Mesenchymal stem cell (in vitro differentiated cells and primary cell): Measurements from ENCODE around the gene MICALL1.

Experiments used
- DNase-seq: peaks from one replicate; pipeline ENCODE4 v3.0.0-alpha.2; 2013
- H2AFZ ChIP-seq: one replicate; pipeline ENCODE4 v1.6.1; 2013; ENCODE audit warnings: low read depth, mild to moderate bottlenecking, control low read depth, inconsistent platforms, low read length, moderate library complexity
- H2AK5ac ChIP-seq: 2 replicates; pipeline ENCODE4 v1.6.1; 2013; ENCODE audit warnings: low read length, moderate library complexity, mild to moderate bottlenecking, inconsistent platforms; ENCODE audit not compliant: severe bottlenecking
- H2BK120ac ChIP-seq: one replicate; pipeline ENCODE4 v1.6.1; 2013; ENCODE audit warnings: low read depth, mild to moderate bottlenecking, inconsistent platforms, low read length, moderate library complexity
- H2BK12ac ChIP-seq, 2 experiments: one replicate each; pipeline ENCODE4 v1.6.1; 2013; ENCODE audit warnings: inconsistent platforms in 2 of 2, low read length in 2 of 2, mild to moderate bottlenecking in 2 of 2, moderate library complexity in 2 of 2, control low read depth in 1 of 2
- H2BK15ac ChIP-seq: one replicate; pipeline ENCODE4 v1.6.1; 2013; ENCODE audit warnings: mild to moderate bottlenecking, low read depth, inconsistent platforms; ENCODE audit not compliant: poor library complexity, severe bottlenecking
- H2BK5ac ChIP-seq: 2 replicates; pipeline ENCODE4 v1.6.1; 2013; ENCODE audit warnings: low read depth, mild to moderate bottlenecking, low read length, control low read depth, inconsistent platforms; ENCODE audit not compliant: poor library complexity, severe bottlenecking
- H3K14ac ChIP-seq, 2 experiments: one replicate each; pipeline ENCODE4 v1.6.1; 2013; ENCODE audit warnings: inconsistent platforms in 2 of 2, low read length in 2 of 2, control low read depth in 1 of 2, mild to moderate bottlenecking in 1 of 2, moderate library complexity in 1 of 2
- H3K18ac ChIP-seq, 2 experiments: one replicate each; pipeline ENCODE4 v1.6.1; 2013; ENCODE audit warnings: inconsistent platforms in 2 of 2, low read length in 2 of 2, control low read depth in 1 of 2, low read depth in 1 of 2, mild to moderate bottlenecking in 1 of 2
- H3K23ac ChIP-seq, 2 experiments: one replicate each; pipeline ENCODE4 v1.6.1; 2013; ENCODE audit warnings: inconsistent platforms in 2 of 2, low read length in 2 of 2, mild to moderate bottlenecking in 2 of 2, moderate library complexity in 2 of 2, control low read depth in 1 of 2
- H3K27ac ChIP-seq: 2 replicates; pipeline ENCODE4 v1.5.1; 2013; ENCODE audit warnings: mild to moderate bottlenecking, moderate library complexity, low read length, control low read depth, inconsistent platforms; ENCODE audit not compliant: poor library complexity, severe bottlenecking
- H3K27me3 ChIP-seq, 2 experiments: 2 replicates each; pipeline versions ENCODE4 v1.6.1 to v1.7.0; 2013; ENCODE audit warnings: low read length in 2 of 2, mild to moderate bottlenecking in 2 of 2, moderate library complexity in 2 of 2, control low read depth in 1 of 2, inconsistent platforms in 1 of 2; ENCODE audit not compliant: control insufficient read depth in 1 of 2, insufficient read depth in 1 of 2
- H3K36me3 ChIP-seq, 2 experiments: 2 replicates each; pipeline versions ENCODE4 v1.6.1 to v1.7.0; 2013; ENCODE audit warnings: low read length in 2 of 2, control low read depth in 1 of 2, inconsistent platforms in 1 of 2, low read depth in 1 of 2, mild to moderate bottlenecking in 1 of 2; ENCODE audit not compliant: insufficient read depth in 2 of 2, control insufficient read depth in 1 of 2
- H3K4ac ChIP-seq, 2 experiments: one replicate each; pipeline ENCODE4 v1.6.1; 2013; ENCODE audit warnings: inconsistent platforms in 2 of 2, low read length in 2 of 2, mild to moderate bottlenecking in 2 of 2, moderate library complexity in 2 of 2, control low read depth in 1 of 2, low read depth in 1 of 2
- H3K4me1 ChIP-seq: 2 replicates; pipeline ENCODE4 v1.6.1; 2013; ENCODE audit warnings: low read depth, low read length, control low read depth; ENCODE audit not compliant: control insufficient read depth, insufficient read depth
- H3K4me2 ChIP-seq: 2 replicates; pipeline ENCODE4 v1.6.1; 2013; ENCODE audit warnings: low read length, mild to moderate bottlenecking, inconsistent platforms; ENCODE audit not compliant: poor library complexity, severe bottlenecking
- H3K4me3 ChIP-seq, 2 experiments: 2 replicates each; pipeline versions ENCODE4 v1.5.1 to v1.7.0; 2013; ENCODE audit warnings: low read length in 2 of 2, mild to moderate bottlenecking in 2 of 2, control low read depth in 1 of 2, low read depth in 1 of 2; ENCODE audit not compliant: insufficient read depth in 1 of 2
- H3K79me1 ChIP-seq: replicated peaks from 2 replicates; pipeline ENCODE4 v1.6.1; 2013; ENCODE audit warnings: mild to moderate bottlenecking, control low read depth, low read length, inconsistent platforms; ENCODE audit not compliant: poor library complexity, severe bottlenecking
- H3K9ac ChIP-seq: 2 replicates; pipeline ENCODE4 v1.7.0; 2013; ENCODE audit warnings: mild to moderate bottlenecking, low read length, moderate library complexity
- H3K9me3 ChIP-seq: 2 replicates; pipeline ENCODE4 v1.7.0; 2013; ENCODE audit warnings: mild to moderate bottlenecking, low read length; ENCODE audit not compliant: control insufficient read depth
- H4K8ac ChIP-seq: one replicate; pipeline ENCODE4 v1.6.1; 2013; ENCODE audit warnings: inconsistent platforms, mild to moderate bottlenecking, low read length, moderate library complexity
- H4K91ac ChIP-seq: one replicate; pipeline ENCODE4 v1.6.1; 2013; ENCODE audit warnings: mild to moderate bottlenecking, low read length, inconsistent platforms
- WGBS: methylation state at CpG from one replicate; pipeline ENCODE4 v1.1.7; 2013; ENCODE audit warnings: mixed read lengths; 5-methylcytosine and 5-hydroxymethylcytosine counted together

MICALL1 gene

DNA sequence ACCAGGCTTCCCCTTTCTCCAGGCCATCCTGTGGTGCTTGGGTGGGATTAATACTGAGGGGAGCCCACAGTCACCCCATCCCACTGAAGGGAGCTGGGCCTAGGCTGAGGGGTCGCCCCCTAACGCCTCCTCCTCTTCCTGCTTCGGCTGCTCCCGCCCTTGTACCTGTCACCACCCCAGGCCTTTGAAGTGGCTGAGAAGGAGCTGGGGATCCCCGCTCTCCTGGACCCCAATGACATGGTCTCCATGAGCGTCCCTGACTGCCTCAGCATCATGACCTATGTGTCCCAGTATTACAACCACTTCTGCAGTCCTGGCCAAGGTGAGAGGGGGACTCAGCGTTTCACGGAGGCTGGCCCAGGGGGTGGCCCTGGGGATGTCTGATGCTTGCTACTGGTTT lies 6.1 kb downstream of the MICALL1 start:
- no peaks in the 10 kb centered on the region for H3K9me3 ChIP-seq

DNA sequence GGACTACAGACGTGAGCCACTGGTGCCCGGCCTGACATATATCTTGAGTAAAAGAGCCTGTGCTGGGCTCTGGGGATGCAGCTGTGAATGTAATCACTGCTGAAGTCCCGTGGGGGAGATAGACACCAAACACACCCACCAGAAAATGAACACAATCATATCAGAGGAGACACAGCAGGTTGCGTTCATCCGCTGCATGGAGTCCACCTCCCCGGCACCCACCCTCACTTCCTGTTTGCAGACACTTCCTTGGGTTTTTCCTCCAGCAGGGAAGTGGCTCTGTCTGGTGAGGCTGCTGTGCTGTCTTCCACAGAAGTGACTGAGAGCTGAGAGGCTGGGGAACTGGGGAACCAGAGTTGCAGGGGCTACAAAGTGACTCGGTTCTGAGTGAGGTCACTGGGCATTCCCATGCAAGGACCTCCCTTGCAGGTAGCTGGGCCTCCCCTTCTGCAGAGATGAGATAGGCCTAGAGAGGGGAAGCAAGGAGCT lies 7.2 kb downstream of the MICALL1 start:
- no peak overlapping the region for H3K27ac ChIP-seq
- H2BK120ac ChIP-seq = no peak overlapping the region
- peaks cover 32% of the 10 kb centered on the region for H3K4me1 ChIP-seq
- H2BK15ac ChIP-seq = no peak overlapping the region
- 75% methylated on average over 6 of the region's 7 CpGs for WGBS
- no peaks in the 10 kb centered on the region for H3K27me3 ChIP-seq
- no peak overlapping the region for H3K4ac ChIP-seq
- H3K9me3 ChIP-seq = no peaks in the 10 kb centered on the region
- no peak for DNase-seq
- H4K91ac ChIP-seq = no peak overlapping the region
- H2BK12ac ChIP-seq = peak overlapping the region in 1 of 2 experiments; percentile 40
- no peak overlapping the region for H3K9ac ChIP-seq
- no peak overlapping the region for H3K4me2 ChIP-seq
- no peak overlapping the region for H4K8ac ChIP-seq
- H3K4me3 ChIP-seq = no peak overlapping the region
- no peak overlapping the region for H2AFZ ChIP-seq
- no peak overlapping the region for H3K23ac ChIP-seq
- peaks cover 40% of the 10 kb centered on the region for H3K79me1 ChIP-seq
- no peak overlapping the region for H3K14ac ChIP-seq
- no peak overlapping the region for H2AK5ac ChIP-seq
- no peak overlapping the region for H2BK5ac ChIP-seq
- H3K18ac ChIP-seq = no peak overlapping the region
- peaks cover 64 to 67% of the 10 kb centered on the region in 2 experiments for H3K36me3 ChIP-seq

More for the DNA sequence above, 6.1 kb downstream of the MICALL1 start:
- Histone ChIP-seq H2AK5ac (no peak overlapping the region), H2AFZ (no peak overlapping the region), H3K23ac (peak overlapping the region in 1 of 2 experiments; percentile 78), H3K14ac (no peak overlapping the region), H3K4me3 (peak overlapping the region in 1 of 2 experiments; percentile 10), H2BK12ac (no peak overlapping the region), H3K9ac (no peak overlapping the region), H3K4me1 (peaks cover 41% of the 10 kb centered on the region), H4K91ac (no peak overlapping the region), H3K4ac (no peak overlapping the region), H3K36me3 (peaks cover 53 to 56% of the 10 kb centered on the region in 2 experiments), H2BK15ac (no peak overlapping the region), H4K8ac (no peak overlapping the region), H3K4me2 (no peak overlapping the region), H3K27me3 (no peaks in the 10 kb centered on the region), H3K27ac (peak overlapping the region; percentile 66), H3K18ac (no peak overlapping the region), H3K79me1 (peaks cover 32% of the 10 kb centered on the region), H2BK120ac (no peak overlapping the region), H2BK5ac (no peak overlapping the region)
- WGBS = 80% methylated on average over 6 of the region's 8 CpGs
- no peak for DNase-seq

DNA sequence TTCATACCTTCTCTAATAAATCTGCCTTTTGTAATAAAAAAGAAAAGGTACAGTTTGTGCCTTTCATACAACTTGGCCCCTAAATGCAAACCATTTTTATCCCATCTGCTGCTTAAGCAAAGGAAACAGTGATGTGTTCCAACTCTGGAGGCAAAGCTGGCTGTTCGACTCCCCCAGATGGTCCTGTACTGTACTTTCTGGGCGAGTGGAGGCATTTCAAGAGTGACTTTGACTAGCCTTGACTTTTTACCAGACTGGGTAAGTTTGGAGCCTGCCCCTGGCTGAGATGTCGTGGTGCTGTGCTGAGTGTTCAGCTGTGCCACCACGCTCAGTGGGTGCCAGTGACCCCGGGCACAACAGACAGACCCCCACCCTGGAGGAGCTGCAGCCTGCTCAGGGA lies 10.2 kb downstream of the MICALL1 start:
- Histone ChIP-seq H3K27ac (no peak overlapping the region), H2BK120ac (no peak overlapping the region), H3K4me1 (peaks cover 15% of the 10 kb centered on the region), H2BK15ac (no peak overlapping the region), H3K9me3 (no peaks in the 10 kb centered on the region), H2BK5ac (no peak overlapping the region), H4K91ac (peak overlapping the region; percentile 20), H3K9ac (no peak overlapping the region), H3K27me3 (no peaks in the 10 kb centered on the region), H3K4me2 (no peak overlapping the region), H4K8ac (no peak overlapping the region), H3K4me3 (no peak overlapping the region), H3K14ac (no peak overlapping the region), H3K4ac (no peak overlapping the region), H2BK12ac (no peak overlapping the region), H3K36me3 (peaks cover 76 to 83% of the 10 kb centered on the region in 2 experiments), H3K79me1 (peaks cover 41% of the 10 kb centered on the region), H2AK5ac (no peak overlapping the region), H3K23ac (no peak overlapping the region), H3K18ac (no peak overlapping the region), H2AFZ (no peak overlapping the region)
- WGBS = 93% methylated on average over 5 of the region's 5 CpGs
- DNase-seq = no peak

DNA sequence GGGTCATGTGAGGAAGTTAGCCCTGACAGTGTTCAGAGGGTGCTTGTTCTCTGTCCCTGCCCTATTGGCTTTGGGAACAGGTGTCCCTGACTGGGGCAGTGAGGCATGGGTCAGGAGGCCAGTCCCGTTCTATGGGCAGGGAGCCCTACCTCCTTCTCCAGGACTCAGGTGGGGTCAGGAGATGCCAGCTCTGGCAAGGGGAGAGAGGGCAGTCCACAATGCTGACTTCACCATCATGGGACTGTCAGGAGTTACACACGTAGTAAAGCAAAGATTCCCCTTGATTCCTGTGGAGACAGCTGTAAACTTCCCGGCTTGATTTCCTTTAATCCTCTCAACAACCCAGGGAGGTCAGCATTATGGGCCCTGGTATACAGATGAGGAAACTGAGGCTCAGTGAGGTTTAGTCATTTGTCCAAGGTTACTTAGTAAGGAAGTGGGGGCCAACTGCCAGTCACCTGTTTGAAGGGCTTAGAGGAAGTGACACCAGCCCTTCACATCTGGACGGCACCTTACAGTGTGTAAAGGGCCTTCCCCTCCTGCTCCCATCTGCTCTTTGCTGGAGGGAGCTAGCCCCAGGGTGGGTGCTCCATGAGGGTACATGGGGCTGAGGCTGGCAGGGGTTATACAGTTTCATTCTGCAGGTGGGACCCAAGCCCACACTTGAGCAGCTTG lies 11.9 kb downstream of the MICALL1 start:
- 94% methylated on average over 4 of the region's 4 CpGs for WGBS
- Histone ChIP-seq H2BK12ac (no peak overlapping the region), H2BK5ac (no peak overlapping the region), H4K8ac (no peak overlapping the region), H2BK120ac (no peak overlapping the region), H3K27me3 (no peaks in the 10 kb centered on the region), H3K4me1 (peaks cover 6% of the 10 kb centered on the region), H3K79me1 (peaks cover 41% of the 10 kb centered on the region), H3K27ac (no peak overlapping the region), H3K14ac (no peak overlapping the region), H4K91ac (no peak overlapping the region), H2BK15ac (no peak overlapping the region), H3K4me3 (no peak overlapping the region), H3K18ac (no peak overlapping the region), H3K4me2 (no peak overlapping the region), H2AK5ac (no peak overlapping the region), H3K4ac (no peak overlapping the region), H3K9me3 (no peaks in the 10 kb centered on the region), H3K9ac (no peak overlapping the region), H2AFZ (no peak overlapping the region), H3K36me3 (peaks cover 79 to 80% of the 10 kb centered on the region in 2 experiments), H3K23ac (no peak overlapping the region)
- DNase-seq = no peak
